GM21737 (cell line): ENCODE data around the gene ZFHX3.
"Not testable (repeated sequence)": the region's sequence is repeated elsewhere in the genome, so short reads cannot be mapped to it uniquely, and the experiment has no call there.

Source experiments
- ATAC-seq: cut with Tn5 transposase; IDR thresholded peaks from one replicate; pipeline ENCODE4 v1.9.1; 2021; ENCODE audit warnings: mild to moderate bottlenecking, moderate library complexity; ENCODE audit not compliant: unreplicated experiment

Gene ZFHX3

DNA sequence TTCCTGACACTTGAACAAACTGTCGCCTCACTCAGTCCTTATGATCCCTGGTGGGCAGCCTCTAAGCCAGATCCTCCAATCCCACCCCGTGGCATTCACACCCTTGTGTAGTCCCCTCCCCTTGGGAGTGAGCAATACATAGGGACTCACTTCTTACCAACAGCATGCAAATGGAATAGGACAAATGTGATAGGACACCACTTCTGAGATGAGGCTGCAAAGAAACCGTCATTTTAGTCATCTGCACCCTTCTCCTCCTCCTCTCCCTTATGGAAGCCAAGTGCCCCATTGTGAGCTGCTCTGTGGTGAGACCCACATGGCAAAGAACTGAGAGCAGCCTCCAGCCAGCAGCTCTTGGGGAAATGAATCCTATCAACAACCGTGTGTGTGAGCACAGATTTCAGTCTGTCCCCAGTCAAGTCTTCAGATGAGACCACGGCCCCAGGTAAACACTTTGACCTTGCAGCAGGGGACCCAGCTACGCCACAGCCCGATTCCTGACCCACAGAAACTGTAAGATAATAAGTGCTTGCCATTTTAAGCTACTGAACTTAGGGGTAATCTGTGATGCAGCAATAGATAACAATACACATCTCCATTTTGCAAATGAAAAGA is 46.9 kb downstream of the ZFHX3 start:
- ATAC-seq, result no peak

DNA sequence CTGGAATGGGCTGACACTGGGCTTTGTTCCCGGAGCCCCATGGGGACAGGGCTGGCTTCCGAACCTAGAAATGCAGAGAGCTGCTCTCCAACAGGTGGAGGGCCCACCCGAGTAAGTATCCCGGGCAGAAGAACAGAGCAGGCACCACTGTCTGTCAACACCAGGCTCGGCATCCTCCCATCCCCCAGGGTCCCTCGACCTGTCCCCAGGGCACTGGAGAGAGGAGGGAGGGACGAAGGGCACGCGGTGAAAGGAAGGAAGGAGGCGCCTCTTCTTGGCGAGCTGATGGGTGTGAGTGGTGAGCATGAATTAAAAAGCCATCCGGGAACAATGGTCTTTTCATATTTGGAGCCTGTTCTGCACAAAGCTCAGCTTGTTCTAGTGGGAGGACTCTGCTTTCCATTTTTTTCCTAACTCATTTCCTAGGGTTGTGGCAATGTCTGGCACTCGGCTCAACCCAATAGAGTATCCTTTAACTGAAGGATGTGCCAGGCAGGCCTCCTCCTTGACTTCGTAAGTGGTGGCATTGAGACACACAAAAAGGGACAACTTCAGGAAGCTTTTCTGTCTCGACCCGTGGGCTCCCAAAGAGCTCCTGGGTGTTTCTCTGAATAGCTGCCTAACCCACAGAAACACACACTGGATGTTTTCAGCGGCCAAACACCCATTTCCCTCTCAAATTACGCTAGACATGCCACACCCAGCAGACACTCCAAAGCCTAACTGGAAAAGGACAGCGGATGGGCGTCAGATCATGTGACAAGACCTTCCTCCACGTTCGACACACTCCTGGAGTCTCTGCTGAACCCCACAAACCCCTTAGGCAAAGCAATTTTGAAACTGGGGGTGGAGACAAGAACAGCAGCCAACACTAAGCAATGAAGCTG is 47.7 kb downstream of the ZFHX3 start:
- ATAC-seq, result no peak

DNA sequence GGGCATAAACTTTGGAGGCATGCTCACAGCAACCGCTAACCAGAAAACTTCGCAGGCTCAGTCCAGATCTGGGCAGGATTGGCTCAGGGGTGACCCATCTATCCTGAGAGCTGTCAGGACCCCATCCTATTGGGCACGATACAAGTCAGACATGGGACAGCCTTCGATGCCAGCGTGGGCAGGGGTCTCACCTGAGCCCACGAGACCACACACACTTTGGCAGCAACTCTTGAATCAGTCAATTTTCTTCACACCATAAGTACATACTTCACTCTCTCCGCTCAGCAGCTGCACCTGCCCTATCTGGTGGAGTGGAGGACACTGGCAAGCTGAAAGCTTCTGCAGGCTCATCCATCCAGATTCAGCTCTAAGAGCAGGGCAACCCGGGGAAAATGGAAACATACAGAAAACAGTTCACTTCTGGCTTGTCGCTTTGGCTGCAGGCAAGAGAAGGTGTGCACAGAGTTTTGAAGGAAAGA is 48.3 kb downstream of the ZFHX3 start:
- ATAC-seq, result no peak

DNA sequence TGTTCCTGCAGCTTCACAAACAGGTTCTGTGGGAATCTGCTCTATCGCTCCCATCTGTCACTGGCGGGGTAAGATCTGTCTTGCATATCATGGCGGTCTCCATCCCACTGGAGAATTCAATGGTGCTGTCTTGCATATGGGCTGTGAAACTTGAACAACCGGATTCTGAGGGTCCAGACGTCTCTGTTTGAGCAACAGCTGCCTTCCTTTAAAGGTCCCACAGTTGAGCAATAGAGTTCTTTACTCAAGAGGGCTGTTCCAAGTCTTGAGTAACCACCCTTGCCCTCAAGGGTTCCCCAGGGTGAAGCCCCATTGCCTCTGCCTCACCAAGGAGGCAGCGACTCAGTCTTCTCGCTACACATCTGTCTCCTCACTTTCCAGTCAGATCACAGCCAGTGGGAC is 50.8 kb downstream of the ZFHX3 start:
- no peak for ATAC-seq

DNA sequence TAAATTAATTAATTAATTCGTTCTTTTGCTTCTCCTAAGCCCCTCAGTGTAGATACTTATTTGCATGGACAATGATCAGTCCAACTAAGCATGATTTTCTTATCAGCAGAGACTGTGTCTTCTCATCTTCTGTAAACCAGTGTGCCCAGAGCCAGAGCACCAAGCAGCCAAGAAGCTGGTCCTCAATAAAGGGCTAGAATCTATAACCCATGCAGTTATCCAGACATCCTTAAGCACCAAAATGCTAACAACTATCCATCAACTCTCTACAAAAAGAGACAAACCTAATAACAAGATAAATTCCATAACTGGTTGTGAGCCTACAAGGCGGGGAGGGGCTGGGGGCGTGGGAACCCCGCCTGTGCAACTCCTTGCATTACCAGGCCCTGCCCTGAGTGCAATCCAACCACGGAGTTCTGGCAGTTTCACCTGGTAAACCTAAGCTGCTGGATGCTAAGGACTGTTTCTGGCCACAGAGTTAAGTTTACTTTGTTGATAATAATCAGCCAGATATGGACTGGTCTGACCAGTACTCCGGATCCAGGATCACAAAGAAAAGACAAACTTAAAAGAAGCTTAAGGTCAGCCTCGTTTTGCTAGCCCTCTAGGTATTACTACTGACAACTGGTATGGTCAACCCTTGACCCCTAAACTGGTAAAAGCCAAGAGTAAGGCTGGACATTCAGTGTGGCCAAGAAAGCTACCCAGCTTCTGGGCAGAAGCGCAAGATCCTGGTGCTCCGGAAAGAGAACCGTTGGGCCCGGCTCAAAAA is 51.5 kb downstream of the ZFHX3 start:
- no peak for ATAC-seq

DNA sequence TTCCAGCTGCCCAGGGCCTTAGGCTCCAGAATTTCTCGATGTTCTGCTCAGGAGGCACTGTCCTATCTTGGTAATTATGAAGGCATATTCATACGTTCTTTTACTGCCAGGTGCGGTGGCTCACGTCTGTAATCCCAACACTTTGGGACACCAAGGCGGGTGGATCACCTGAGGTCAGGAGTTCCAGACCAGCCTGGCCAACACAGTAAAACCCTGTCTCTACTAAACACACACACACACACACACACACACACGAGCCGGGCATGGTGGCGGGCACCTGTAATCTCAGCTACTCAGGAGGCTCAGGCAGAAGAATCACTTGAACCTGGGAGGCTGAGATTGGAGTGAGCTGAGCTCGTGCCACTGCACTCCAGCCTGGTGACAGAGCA is 52.1 kb downstream of the ZFHX3 start:
- not testable (repeated sequence) for ATAC-seq

DNA sequence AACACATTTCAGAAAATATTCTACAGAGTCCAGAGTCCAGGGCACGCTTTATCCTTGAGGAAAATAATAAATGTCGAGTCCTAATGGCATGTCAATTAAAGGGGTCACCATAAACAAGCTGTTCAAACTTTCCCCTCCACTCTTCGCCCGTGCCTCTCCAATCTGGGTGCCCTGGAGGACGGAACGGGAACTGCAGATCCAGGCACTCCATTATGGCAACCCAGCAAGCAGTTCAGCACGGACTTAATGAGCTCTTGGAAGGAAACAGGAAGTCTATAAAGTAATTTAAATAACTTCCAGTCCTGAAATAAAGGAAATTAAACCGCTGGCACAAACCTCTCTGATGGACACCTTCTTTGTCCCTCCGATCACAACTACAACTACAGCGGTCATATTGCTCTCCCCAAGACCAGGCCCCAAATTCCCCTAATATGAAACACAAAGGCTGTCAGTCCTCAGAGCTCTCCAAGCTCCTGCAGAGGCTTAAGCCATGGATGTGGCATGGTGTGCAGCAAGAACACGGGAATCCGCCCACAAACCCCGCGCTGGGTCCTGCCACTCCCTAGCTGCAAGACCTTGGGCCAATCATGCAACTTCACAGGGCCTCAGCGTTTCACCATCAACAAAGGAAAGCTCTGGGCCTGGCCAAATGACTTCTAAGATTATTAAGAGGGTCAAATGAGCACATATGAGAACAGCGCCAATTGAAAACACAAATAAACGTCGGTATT is 52.6 kb downstream of the ZFHX3 start:
- ATAC-seq, result no peak

DNA sequence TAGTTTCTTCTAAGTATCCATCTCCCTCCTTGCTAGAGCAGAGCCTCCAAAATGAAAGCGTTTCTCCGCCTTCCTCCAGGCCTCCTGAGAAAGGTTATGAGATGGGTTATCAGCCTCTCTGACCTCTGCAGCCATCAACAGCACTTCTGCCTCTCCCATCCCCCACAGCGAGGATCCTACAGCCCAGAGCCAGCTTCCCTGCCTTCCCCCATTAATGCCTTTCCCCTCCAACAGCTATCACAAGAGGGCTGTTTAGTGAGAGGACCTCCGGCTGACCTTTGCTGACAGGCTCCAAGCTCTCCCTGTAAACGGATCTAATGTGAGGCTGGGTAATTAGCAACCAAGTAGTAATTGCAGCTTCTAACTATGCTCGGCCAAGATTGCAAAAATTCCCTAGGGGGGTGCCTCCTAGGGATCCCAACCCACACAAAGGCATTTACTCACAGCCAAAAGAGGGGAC is 55.8 kb downstream of the ZFHX3 start:
- ATAC-seq, result no peak

DNA sequence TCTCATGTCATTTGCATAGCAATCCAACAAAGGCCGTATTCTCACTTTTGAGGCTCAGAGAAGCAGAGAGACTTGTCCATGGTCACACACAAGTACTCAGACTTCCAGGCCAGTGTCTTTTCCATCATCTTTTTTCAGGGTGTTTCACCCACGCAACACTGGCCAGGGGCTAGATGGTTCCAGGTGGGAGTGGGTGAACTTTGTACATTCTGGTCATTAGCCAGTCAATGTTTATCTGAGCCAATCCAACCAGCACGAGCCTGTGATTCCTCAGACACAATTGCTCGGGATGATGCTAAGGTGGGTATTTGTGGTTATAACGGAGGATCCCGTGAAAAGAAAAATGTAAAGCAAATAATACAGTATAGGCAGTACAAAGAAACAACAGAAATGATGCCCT is 56.3 kb downstream of the ZFHX3 start:
- ATAC-seq, result no peak

DNA sequence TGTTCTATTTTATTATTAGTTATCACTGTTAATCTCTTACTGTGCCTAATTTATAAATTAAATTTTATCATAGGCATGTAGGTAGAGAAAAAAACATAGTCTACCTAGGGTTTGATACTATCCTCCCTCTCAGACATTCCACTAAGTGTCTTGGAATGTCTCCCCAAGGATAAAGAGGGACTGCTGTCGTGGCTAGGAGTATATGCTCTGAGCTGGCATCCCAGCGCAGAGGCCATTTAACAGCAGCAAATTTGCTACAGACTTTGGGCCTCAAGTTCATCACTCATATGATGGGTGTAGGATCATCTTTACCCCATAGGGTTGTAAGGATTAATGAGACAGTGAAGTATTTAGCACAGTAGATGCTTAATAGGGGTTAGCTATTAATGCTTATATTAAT is 56.7 kb downstream of the ZFHX3 start:
- no peak for ATAC-seq

DNA sequence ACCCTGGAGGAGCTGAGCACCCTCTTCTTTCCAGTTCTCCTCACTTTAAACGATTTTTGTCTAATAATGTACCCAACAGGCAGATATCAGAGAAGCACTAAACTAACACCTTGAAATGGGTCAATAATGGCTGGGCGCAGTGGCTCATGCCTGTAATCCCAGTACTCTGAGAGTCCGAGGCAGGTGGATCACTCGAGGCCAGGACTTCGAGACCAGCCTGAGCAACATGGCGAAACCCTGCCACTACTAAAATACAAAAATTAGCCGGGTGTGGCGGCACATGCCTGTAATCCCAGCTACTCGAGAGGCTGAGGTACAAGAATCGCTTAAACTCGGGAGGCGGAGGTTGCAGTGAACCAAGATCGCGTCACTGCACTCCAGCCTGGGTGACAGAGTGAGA is 57.4 kb downstream of the ZFHX3 start:
- ATAC-seq, result no peak

DNA sequence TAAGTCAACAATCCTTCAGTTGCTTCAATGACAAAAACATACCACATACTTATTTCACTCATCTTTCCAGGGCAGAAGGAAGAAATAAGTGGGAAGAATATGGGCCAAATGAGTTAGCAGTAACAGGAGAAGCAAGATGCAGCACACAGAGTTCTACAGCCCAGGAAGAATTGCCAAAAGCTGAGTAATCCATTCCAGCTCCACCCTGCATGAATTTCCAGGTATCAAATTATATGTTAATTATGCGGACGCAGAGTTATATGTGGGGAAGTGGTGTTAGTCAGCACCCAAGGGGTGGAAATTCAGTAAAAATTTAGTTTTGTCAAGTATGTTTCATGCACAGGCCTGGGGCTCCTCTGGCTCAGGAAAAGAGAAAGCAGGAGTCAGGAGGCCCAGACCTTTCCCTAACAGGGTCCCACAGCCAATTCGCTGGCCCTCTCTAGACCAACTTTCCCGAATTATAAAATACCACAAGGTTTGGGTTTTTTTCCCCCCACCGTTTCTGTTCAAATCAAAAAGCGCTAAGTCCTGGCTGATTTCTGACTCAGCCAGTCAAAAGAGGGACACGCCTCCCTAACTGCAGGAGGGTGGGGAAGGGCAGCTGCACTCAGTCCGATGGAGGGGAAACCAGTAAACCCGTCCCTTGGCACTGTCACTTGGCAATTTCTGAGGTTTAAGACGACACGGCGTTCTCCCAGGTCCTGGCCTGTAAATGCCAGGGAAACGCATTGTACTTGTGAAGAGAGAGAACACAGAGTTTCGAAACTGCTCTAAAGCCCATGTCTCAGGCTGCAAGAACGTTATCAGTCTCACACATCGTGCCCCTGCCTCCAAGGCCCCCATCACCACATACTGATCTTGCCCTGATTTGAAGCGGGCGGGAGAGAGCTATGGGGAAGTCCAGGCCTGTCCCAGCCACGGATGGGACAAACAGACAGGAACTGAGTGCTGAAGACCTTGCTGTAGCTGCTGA is 58.1 kb downstream of the ZFHX3 start:
- no peak for ATAC-seq

DNA sequence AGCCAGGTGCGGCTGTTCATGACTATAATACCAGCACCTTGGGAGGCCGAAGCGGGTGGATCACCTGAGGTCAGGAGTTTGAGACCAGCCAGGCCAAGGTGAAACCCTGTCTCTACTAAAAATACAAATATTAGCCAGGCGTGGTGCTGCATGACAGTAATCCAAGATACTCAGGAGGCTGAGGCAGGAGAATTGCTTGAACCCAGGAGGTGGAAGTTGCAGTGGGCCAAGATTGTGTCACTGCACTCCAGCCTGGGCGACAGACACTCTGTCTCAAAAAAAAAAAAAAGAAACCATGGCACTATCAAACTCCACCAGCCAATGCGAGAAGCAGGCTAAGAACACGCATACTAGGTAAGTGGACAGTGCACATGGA is 58.7 kb downstream of the ZFHX3 start:
- ATAC-seq, result not testable (repeated sequence)

DNA sequence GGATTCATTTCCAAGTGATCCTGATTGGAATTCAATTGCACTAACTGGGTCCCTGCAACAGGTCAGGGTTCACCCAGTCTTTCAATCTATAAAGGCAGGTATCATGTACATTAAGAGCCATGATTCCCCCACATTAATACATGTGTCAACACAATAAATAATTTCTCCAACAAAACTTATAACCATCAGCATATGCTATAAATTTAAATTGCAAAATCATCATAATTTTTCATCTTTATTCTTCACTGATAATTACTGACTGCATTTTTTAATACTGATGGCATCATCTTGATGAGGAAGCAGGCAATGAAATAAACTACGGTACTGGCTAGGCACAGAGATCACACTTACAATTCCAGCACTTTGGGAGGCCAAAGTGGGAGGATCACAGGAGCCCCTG is 59.4 kb downstream of the ZFHX3 start:
- ATAC-seq, result no peak

DNA sequence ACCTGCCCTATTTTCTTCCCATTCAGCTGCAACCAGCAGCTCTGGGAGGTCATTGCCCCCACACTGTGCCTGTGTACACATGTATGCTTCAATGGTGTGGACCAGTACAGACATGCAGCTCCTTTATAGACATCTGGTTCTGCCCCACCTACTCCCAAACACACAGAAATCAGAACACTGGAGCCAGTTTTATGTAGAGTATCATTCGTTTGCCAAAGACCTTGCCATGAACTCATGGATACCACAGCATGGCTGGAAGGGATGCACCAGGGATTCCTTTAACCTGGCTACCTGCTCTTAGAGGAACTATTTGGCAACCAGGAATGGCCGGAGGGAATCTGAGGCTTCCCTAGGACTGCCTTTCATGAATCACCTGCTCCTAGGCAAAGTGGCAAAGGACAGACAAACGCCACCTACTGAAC is 60.4 kb downstream of the ZFHX3 start:
- ATAC-seq, result no peak

DNA sequence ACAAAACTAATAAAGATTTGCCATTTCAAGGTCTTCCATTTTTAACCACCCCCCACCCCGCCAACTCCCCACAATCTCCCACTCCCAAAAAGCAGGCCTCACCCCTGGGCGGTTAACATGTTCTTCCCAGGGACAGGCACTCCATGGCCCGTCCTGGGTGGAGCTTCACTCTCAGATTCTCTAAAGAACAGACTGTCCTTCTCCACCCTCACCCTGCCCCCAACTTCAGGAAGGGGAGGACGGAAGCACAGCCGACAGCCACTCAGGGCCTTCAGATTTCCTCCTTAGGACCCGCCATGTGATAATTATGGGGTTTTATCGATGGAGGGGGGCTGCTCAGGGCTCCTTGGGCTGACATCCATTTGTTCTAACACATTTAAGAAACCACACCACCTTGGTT is 61.9 kb downstream of the ZFHX3 start:
- no peak for ATAC-seq

DNA sequence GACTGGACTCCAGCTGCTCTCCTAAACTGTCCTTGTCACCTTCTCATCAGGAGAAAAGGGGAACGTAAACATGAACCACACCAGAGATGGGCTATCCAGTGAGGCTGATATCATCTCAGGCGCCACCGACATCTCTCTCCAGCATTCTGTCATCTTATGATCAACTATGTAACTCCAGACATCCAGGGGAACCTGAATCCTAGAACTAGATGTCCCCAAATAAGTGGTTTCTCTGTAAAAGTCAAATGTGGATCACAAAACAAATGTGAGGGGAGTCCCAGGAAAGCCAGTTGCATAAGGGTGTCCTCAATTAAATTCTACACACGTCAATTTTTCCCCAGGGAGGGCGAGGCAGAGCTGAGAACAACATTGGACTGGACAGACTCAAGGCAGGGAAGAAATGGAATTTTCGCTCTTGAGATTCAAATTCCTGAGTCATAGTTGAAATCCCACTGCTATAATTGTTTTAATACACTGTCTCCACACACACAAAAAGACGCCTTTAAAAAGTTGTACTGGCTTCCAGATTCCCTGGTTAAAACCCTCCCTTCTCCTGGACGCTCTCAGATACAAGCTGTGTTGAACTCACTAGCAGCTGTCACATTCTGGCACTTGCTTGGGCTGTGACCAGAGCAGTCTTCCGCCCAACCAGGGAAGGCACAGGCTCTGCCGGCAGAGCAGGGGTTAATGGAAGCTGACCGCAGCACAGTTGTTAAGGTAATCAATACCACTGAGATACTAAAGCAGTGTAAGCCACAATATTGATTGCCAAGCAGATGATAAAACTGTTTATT is 62.6 kb downstream of the ZFHX3 start:
- no peak for ATAC-seq

DNA sequence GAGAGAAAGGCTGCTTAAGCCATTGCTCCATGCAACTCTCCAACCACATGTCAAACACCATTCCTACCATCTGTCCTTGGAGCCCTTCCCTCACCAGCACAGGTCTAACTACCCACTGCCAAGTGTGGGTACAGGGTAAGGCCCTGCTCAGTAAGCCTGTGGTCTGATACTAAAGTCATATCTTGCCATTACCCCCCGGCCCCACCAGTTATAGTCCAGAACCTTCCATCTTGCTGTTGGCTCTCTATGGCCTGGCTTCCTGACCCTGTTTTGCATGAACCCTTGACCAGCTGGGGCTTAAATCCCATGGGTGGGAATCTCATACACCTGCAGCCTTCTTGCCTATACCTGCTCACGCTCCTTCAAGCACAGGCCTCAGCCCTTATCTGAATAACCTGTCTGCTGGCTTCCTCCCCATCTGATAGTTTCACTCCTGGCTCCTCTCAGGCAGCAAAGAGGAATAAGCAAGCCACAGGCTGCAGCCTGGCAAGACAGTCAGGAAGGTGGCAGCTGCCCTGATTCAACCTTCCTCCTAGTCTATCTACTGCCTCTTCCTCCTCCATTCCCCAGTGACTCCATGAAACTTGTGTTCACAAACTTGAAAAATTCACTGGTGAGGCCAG is 64.1 kb downstream of the ZFHX3 start:
- no peak for ATAC-seq
